ENCODE measurements around the gene AOPEP. TPM values are rescaled to one million over a fixed set of nuclear protein-coding genes. Genes with fewer than 3 reads are reported as not detected.

AOPEP gene
- total RNA-seq, 2 experiments from 2014 or later = 6.9 to 7.0 TPM

GRCh38 chr9:94906713-94907112 is 180.2 kb downstream of the AOPEP start:
- ChIA-PET CTCF (no interaction called here), POLR2A (no interaction called here)
- Histone ChIP-seq H3K4me1 (ENCODE audit: insufficient read depth, low read length) (no peaks in the 10 kb centered on the region), H3K4me3 (ENCODE audit: low read length) (no peak overlapping the region), H3K27ac (ENCODE audit: low read depth in 1 of 2, low read length in 2 of 2) (no peak overlapping the region), H3K27me3 (ENCODE audit: control insufficient read depth in 1 of 2, insufficient read depth in 2 of 2, low read length in 2 of 2) (no peaks in the 10 kb centered on the region), H3K36me3 (ENCODE audit: insufficient read depth, low read length) (no peaks in the 10 kb centered on the region), H3K9me3 (ENCODE audit: control insufficient read depth in 1 of 2, insufficient read depth in 1 of 2, low read length in 2 of 2) (no peaks in the 10 kb centered on the region)
- H3K27me3 Mint-ChIP-seq = no peaks in the 10 kb centered on the region
- no peaks in the 10 kb centered on the region for H3K36me3 Mint-ChIP-seq (ENCODE audit: low read depth)
- no peak for ATAC-seq (ENCODE audit: poor library complexity)
- no peaks in the 10 kb centered on the region for H3K4me1 Mint-ChIP-seq (ENCODE audit: low read depth)
- DNase-seq = no peak
- H3K4me3 Mint-ChIP-seq = no peak overlapping the region
- TF ChIP-seq CTCF (IDR thresholded peaks at IDR 0.05) = no peak
- no peak overlapping the region for H3K27ac Mint-ChIP-seq
- intact Hi-C loops (cut with DNase I, micrococcal nuclease) = no loop called here
- no peaks in the 10 kb centered on the region for H3K9me3 Mint-ChIP-seq

GRCh38 chr9:94907264-94907936 is 180.9 kb downstream of the AOPEP start:
- Histone ChIP-seq H3K27me3 (ENCODE audit: control insufficient read depth in 1 of 2, insufficient read depth in 2 of 2, low read length in 2 of 2) (no peaks in the 10 kb centered on the region), H3K4me3 (ENCODE audit: low read length) (no peak overlapping the region), H3K9me3 (ENCODE audit: control insufficient read depth in 1 of 2, insufficient read depth in 1 of 2, low read length in 2 of 2) (no peaks in the 10 kb centered on the region), H3K4me1 (ENCODE audit: insufficient read depth, low read length) (no peaks in the 10 kb centered on the region), H3K36me3 (ENCODE audit: insufficient read depth, low read length) (no peaks in the 10 kb centered on the region), H3K27ac (ENCODE audit: low read depth in 1 of 2, low read length in 2 of 2) (no peak overlapping the region)
- Mint-ChIP-seq H3K36me3 (ENCODE audit: low read depth) (no peaks in the 10 kb centered on the region), H3K27ac (no peak overlapping the region), H3K9me3 (no peaks in the 10 kb centered on the region), H3K4me3 (no peak overlapping the region), H3K4me1 (ENCODE audit: low read depth) (no peaks in the 10 kb centered on the region), H3K27me3 (no peaks in the 10 kb centered on the region)
- intact Hi-C loops (cut with DNase I, micrococcal nuclease) = no loop called here
- ATAC-seq (ENCODE audit: poor library complexity) = no peak
- ChIA-PET POLR2A (no interaction called here), CTCF (no interaction called here)
- no peak for DNase-seq
- TF ChIP-seq CTCF (IDR thresholded peaks at IDR 0.05) = no peak

- no peaks in the 10 kb centered on the region for H3K27me3 Mint-ChIP-seq
- no peaks in the 10 kb centered on the region for H3K36me3 Mint-ChIP-seq (ENCODE audit: low read depth)
- no peak overlapping the region for H3K27ac ChIP-seq (ENCODE audit: low read depth in 1 of 2, low read length in 2 of 2)
- no peak overlapping the region for H3K27ac Mint-ChIP-seq
- no peak overlapping the region for H3K4me3 ChIP-seq (ENCODE audit: low read length)
- H3K9me3 ChIP-seq (ENCODE audit: control insufficient read depth in 1 of 2, insufficient read depth in 1 of 2, low read length in 2 of 2) = no peaks in the 10 kb centered on the region
- no peaks in the 10 kb centered on the region for H3K9me3 Mint-ChIP-seq
- DNase-seq (no peak), ATAC-seq (ENCODE audit: poor library complexity) (no peak)
- intact Hi-C loops (cut with DNase I, micrococcal nuclease) = no loop called here
- CTCF ChIA-PET = no interaction called here
- POLR2A ChIA-PET = no interaction called here
- TF ChIP-seq CTCF (IDR thresholded peaks at IDR 0.05) = no peak
- no peak overlapping the region for H3K4me3 Mint-ChIP-seq
- H3K4me1 Mint-ChIP-seq (ENCODE audit: low read depth) = no peaks in the 10 kb centered on the region
- no peaks in the 10 kb centered on the region for H3K36me3 ChIP-seq (ENCODE audit: insufficient read depth, low read length)
- no peaks in the 10 kb centered on the region for H3K27me3 ChIP-seq (ENCODE audit: control insufficient read depth in 1 of 2, insufficient read depth in 2 of 2, low read length in 2 of 2)
- H3K4me1 ChIP-seq (ENCODE audit: insufficient read depth, low read length) = no peaks in the 10 kb centered on the region
Measured at GRCh38 chr9:94908011-94908563, 181.6 kb downstream of the AOPEP start.

Data from CD4-positive, alpha-beta T cell (primary cell).